IPS DF 4.7 (cell line): ENCODE measurements around the gene THOP1.

Experiments
- DNase-seq: peaks from one replicate; pipeline ENCODE4 v3.0.0-alpha.2; 2013; ENCODE audit warnings: low spot score; ENCODE audit errors: extremely low read depth

THOP1 gene

GRCh38 chr19:2854849-2855248 is 69.5 kb downstream of the THOP1 start:
- no peak for DNase-seq

GRCh38 chr19:2856457-2857050 is 71.3 kb downstream of the THOP1 start:
- no peak for DNase-seq

- no peak for DNase-seq
Measured at GRCh38 chr19:2858864-2859263, 73.6 kb downstream of the THOP1 start.

GRCh38 chr19:2863816-2864215 is 78.5 kb downstream of the THOP1 start:
- no peak for DNase-seq
